ENCODE measurements around the gene ZNF275. TPM values are rescaled to one million over a fixed set of nuclear protein-coding genes. Genes with fewer than 3 reads are reported as not detected.
"Not testable (repeated sequence)": the region's sequence is repeated elsewhere in the genome, so short reads cannot be mapped to it uniquely, and the experiment has no call there.

Gene ZNF275
- total RNA-seq, 1 experiment from 2014 or later = 16.6 TPM

DNA sequence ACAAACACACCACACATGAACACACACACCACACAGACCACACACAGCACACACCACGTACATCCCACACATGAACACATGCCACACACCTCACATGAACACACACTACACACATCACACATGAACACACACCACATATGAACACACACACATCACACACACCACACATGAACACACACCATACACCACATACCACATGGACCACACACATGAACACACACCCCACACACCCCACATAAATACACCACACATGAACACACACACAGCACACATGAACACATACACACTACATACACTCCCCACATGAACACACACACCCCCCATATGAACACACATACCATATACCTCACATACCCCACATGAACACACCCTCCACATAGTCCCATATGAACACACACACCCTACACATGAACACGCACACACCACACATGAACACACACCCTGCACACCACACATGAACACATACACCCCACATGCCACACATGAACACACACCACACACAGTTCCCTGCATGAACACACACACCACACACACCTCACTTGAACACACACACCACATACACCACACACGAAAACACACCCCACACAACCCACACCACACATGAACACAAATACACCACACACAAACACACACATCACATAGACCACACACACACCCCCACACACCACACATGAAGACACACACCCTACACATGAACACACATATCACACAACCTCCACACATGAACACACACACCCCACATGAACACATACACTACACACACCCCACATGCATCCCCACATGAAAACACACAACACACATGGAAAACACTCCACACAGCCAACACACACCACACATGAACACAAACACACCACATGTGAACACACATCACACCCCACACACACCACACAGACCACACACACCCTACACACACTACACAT, 48.9 kb downstream of the ZNF275 start:
- H4K20me1 ChIP-seq (ENCODE audit: insufficient read depth, low read depth, low read length) = peaks cover 4% of the 10 kb centered on the region; the same call in 1 of the 2 replicates
- H3K79me2 ChIP-seq (ENCODE audit: low read length) = no peaks in the 10 kb centered on the region
- H3K27me3 ChIP-seq (ENCODE audit: low read length) = no peaks in the 10 kb centered on the region
- DNase-seq = no peak
- no peak overlapping the region for H2AFZ ChIP-seq (ENCODE audit: low read length)
- H3K4me1 ChIP-seq (ENCODE audit: low read length) = no peaks in the 10 kb centered on the region
- H3K27ac ChIP-seq (ENCODE audit: low read length) = no peak overlapping the region
- no peak overlapping the region for H3K4me3 ChIP-seq (ENCODE audit: low read length)
- no peaks in the 10 kb centered on the region for H3K9me2 ChIP-seq (replicated peaks; ENCODE audit: insufficient read depth, low read length)
- peaks cover 7% of the 10 kb centered on the region for H3K9me3 ChIP-seq (ENCODE audit: low read length)
- no peak overlapping the region for H3K4me2 ChIP-seq (ENCODE audit: low read depth, low read length, poor library complexity, severe bottlenecking)
- H3K9ac ChIP-seq (ENCODE audit: low read length) = no peak overlapping the region
- no peaks in the 10 kb centered on the region for H3K36me3 ChIP-seq (ENCODE audit: insufficient read depth, low read length)

DNA sequence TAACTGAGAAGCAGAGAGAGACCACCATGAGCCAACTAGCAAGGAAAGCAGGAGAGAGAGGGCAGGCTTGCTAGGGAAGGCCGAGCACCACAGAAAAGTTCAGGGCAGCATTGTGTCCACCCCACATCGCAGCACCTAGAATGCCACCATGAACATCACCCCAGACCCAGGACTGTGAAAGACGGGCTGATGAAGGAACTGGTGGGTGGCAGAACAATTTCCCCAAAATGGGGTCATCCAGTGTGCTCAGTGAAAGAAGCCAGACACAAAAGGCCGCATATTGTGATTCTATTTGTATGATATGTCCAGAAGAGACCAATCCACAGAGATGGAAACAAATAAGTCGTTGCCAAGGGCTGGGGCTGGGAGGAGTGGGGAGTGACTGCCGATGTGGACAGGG, 50.4 kb downstream of the ZNF275 start:
- no peak overlapping the region for H3K27ac ChIP-seq (ENCODE audit: low read length)
- H3K79me2 ChIP-seq (ENCODE audit: low read length) = no peaks in the 10 kb centered on the region
- H3K4me2 ChIP-seq (ENCODE audit: low read depth, low read length, poor library complexity, severe bottlenecking) = no peak overlapping the region
- DNase-seq = no peak
- no peak overlapping the region for H3K4me3 ChIP-seq (ENCODE audit: low read length)
- H3K9me3 ChIP-seq (ENCODE audit: low read length) = peaks cover 7% of the 10 kb centered on the region
- no peaks in the 10 kb centered on the region for H3K36me3 ChIP-seq (ENCODE audit: insufficient read depth, low read length)
- H2AFZ ChIP-seq (ENCODE audit: low read length) = no peak overlapping the region
- no peaks in the 10 kb centered on the region for H3K27me3 ChIP-seq (ENCODE audit: low read length)
- no peak overlapping the region for H3K9ac ChIP-seq (ENCODE audit: low read length)
- no peaks in the 10 kb centered on the region for H3K4me1 ChIP-seq (ENCODE audit: low read length)
- peaks cover 4% of the 10 kb centered on the region; the same call in 1 of the 2 replicates for H4K20me1 ChIP-seq (ENCODE audit: insufficient read depth, low read depth, low read length)
- H3K9me2 ChIP-seq (replicated peaks; ENCODE audit: insufficient read depth, low read length) = no peaks in the 10 kb centered on the region

GRCh38 chrX:153384973-153385372, 51.0 kb downstream of the ZNF275 start:
- DNase-seq; H3K9ac ChIP-seq (ENCODE audit: low read length); H3K9me2 ChIP-seq (replicated peaks; ENCODE audit: insufficient read depth, low read length); H4K20me1 ChIP-seq (ENCODE audit: insufficient read depth, low read depth, low read length); H3K4me2 ChIP-seq (ENCODE audit: low read depth, low read length, poor library complexity, severe bottlenecking); H3K79me2 ChIP-seq (ENCODE audit: low read length); H3K36me3 ChIP-seq (ENCODE audit: insufficient read depth, low read length); H3K4me3 ChIP-seq (ENCODE audit: low read length); H3K27ac ChIP-seq (ENCODE audit: low read length); H3K27me3 ChIP-seq (ENCODE audit: low read length); H3K9me3 ChIP-seq (ENCODE audit: low read length); H3K4me1 ChIP-seq (ENCODE audit: low read length); H2AFZ ChIP-seq (ENCODE audit: low read length): not testable (repeated sequence)

DNA sequence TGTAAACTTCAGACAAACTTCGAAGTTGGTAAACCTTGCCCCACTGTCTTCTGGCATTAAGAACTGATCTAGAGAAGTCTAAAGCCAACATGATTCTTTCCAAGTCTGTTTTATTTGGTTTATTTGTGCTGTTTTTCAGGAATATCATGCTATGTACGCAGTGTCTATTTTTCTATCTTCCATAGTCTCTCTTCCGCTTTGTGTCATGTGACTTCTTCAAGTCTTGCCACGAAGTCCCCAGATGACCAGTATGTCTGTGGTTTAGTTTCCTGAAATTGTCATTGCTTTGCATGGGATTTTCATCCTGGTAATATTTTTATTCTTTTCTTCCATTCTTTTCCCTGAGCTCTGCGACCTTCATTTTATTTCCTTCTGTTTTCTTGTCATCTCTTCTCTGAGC, 52.1 kb downstream of the ZNF275 start:
- Histone ChIP-seq H4K20me1 (ENCODE audit: insufficient read depth, low read depth, low read length) (no peaks in the 10 kb centered on the region), H3K4me1 (ENCODE audit: low read length) (no peaks in the 10 kb centered on the region), H3K36me3 (ENCODE audit: insufficient read depth, low read length) (no peaks in the 10 kb centered on the region), H3K9ac (ENCODE audit: low read length) (no peak overlapping the region), H2AFZ (ENCODE audit: low read length) (no peak overlapping the region), H3K4me3 (ENCODE audit: low read length) (no peak overlapping the region), H3K79me2 (ENCODE audit: low read length) (no peaks in the 10 kb centered on the region), H3K4me2 (ENCODE audit: low read depth, low read length, poor library complexity, severe bottlenecking) (no peak overlapping the region), H3K9me3 (ENCODE audit: low read length) (peaks cover 7% of the 10 kb centered on the region), H3K27me3 (ENCODE audit: low read length) (no peaks in the 10 kb centered on the region), H3K9me2 (replicated peaks; ENCODE audit: insufficient read depth, low read length) (no peaks in the 10 kb centered on the region), H3K27ac (ENCODE audit: low read length) (no peak overlapping the region)
- DNase-seq = no peak

- H3K27ac ChIP-seq (ENCODE audit: low read length) = no peak overlapping the region
- DNase-seq = no peak
- H3K4me2 ChIP-seq (ENCODE audit: low read depth, low read length, poor library complexity, severe bottlenecking) = no peak overlapping the region
- H3K79me2 ChIP-seq (ENCODE audit: low read length) = no peaks in the 10 kb centered on the region
- no peak overlapping the region for H3K9ac ChIP-seq (ENCODE audit: low read length)
- H3K36me3 ChIP-seq (ENCODE audit: insufficient read depth, low read length) = no peaks in the 10 kb centered on the region
- no peaks in the 10 kb centered on the region for H4K20me1 ChIP-seq (ENCODE audit: insufficient read depth, low read depth, low read length)
- H3K9me3 ChIP-seq (ENCODE audit: low read length) = peaks cover 7% of the 10 kb centered on the region
- H3K4me1 ChIP-seq (ENCODE audit: low read length) = no peaks in the 10 kb centered on the region
- H2AFZ ChIP-seq (ENCODE audit: low read length) = no peak overlapping the region
- no peaks in the 10 kb centered on the region for H3K27me3 ChIP-seq (ENCODE audit: low read length)
- no peaks in the 10 kb centered on the region for H3K9me2 ChIP-seq (replicated peaks; ENCODE audit: insufficient read depth, low read length)
- H3K4me3 ChIP-seq (ENCODE audit: low read length) = no peak overlapping the region
Observed at GRCh38 chrX:153387345-153387744, 53.4 kb downstream of the ZNF275 start.

DNA sequence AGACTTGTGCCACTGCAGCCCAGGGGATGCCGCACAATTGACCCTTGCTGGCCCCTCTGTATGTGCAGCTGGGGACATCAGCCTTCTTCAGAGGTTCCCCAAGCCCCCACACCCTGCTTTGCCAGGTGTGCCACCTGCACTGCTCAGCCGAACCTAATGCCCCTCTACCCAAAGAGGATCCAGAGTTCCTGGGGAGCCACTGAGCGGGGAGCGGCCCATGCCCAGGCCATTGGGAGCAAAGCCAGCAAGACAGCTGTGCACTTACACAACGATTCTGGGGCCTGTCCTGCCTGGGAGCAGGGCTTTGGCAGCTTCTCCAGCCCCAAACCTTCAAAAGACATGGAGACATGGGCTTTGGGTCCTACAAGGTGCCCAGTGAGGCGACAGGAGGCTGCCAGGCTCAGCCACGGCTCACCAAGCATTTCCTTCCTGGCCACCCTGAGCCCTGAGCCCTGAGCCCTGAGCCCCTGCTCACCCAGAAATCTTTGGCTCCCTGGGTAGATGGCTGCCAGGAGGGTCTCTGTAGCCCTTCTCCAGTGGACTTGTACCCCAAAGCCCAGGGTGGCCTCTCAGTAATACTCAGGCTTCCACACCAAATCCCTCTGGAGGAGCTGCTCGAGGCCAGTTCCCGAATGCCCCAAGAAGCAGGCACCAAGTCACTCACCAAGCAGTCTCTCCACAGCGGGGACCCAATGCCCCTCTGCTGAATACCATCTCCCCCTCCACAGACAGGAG, 54.2 kb downstream of the ZNF275 start:
- Histone ChIP-seq H4K20me1 (ENCODE audit: insufficient read depth, low read depth, low read length) (no peaks in the 10 kb centered on the region), H3K4me2 (ENCODE audit: low read depth, low read length, poor library complexity, severe bottlenecking) (no peak overlapping the region), H3K4me3 (ENCODE audit: low read length) (no peak overlapping the region), H3K36me3 (ENCODE audit: insufficient read depth, low read length) (no peaks in the 10 kb centered on the region), H3K9ac (ENCODE audit: low read length) (no peak overlapping the region), H3K79me2 (ENCODE audit: low read length) (no peaks in the 10 kb centered on the region), H2AFZ (ENCODE audit: low read length) (no peak overlapping the region), H3K27me3 (ENCODE audit: low read length) (no peaks in the 10 kb centered on the region), H3K4me1 (ENCODE audit: low read length) (no peaks in the 10 kb centered on the region), H3K9me3 (ENCODE audit: low read length) (no peaks in the 10 kb centered on the region), H3K27ac (ENCODE audit: low read length) (no peak overlapping the region), H3K9me2 (replicated peaks; ENCODE audit: insufficient read depth, low read length) (no peaks in the 10 kb centered on the region)
- DNase-seq = no peak

DNA sequence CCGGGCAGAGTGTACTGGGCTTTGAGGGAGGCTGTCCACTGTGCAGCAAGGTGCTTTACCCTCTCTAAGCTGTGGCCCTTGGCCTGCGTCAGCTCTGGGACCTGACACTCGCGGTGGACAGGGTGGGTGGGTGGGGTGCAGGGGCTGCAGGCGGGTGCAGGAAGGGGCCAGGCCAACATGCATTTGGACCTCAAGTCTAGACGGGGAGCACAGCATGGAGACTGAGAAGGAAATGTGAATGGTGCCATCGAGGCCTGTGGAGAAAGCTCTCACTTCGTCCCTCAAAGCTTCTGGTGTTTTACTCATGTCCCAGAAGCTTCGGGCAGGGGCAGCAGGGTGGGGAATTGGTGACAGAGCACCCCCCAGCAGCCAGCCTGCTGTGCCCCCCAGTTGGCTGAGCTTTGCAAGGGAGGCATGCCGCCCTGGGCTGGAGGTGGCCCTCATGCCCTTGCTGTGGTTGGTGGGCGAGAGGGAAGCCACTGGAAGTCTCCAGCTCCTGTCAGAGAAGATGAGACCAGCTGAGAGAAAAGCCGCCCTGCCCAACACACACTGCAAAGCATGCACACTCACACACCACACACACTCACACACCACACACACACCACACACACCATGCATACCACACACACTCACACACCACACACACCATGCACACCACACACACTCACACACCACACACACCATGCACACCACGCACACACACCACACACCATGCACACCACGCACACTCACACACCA, 54.9 kb downstream of the ZNF275 start:
- H3K36me3 ChIP-seq (ENCODE audit: insufficient read depth, low read length) = no peaks in the 10 kb centered on the region
- no peaks in the 10 kb centered on the region for H4K20me1 ChIP-seq (ENCODE audit: insufficient read depth, low read depth, low read length)
- no peaks in the 10 kb centered on the region for H3K79me2 ChIP-seq (ENCODE audit: low read length)
- H2AFZ ChIP-seq (ENCODE audit: low read length) = no peak overlapping the region
- H3K27ac ChIP-seq (ENCODE audit: low read length) = no peak overlapping the region
- H3K9ac ChIP-seq (ENCODE audit: low read length) = no peak overlapping the region
- H3K4me2 ChIP-seq (ENCODE audit: low read depth, low read length, poor library complexity, severe bottlenecking) = no peak overlapping the region
- no peak overlapping the region for H3K4me3 ChIP-seq (ENCODE audit: low read length)
- DNase-seq = no peak
- no peaks in the 10 kb centered on the region for H3K9me3 ChIP-seq (ENCODE audit: low read length)
- no peaks in the 10 kb centered on the region for H3K9me2 ChIP-seq (replicated peaks; ENCODE audit: insufficient read depth, low read length)
- no peaks in the 10 kb centered on the region for H3K4me1 ChIP-seq (ENCODE audit: low read length)
- no peaks in the 10 kb centered on the region for H3K27me3 ChIP-seq (ENCODE audit: low read length)

DNA sequence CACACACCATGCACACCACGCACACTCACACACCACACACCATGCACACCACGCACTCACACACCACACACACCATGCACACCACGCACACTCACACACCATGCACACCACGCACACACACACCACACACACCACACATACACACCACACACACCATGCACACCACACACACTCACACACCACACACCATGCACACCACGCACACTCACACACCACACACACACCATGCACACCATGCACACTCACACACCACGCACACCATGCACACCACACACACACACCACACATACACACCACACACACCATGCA, 55.5 kb downstream of the ZNF275 start:
- H3K4me2 ChIP-seq (ENCODE audit: low read depth, low read length, poor library complexity, severe bottlenecking); H3K9me2 ChIP-seq (replicated peaks; ENCODE audit: insufficient read depth, low read length); H3K9ac ChIP-seq (ENCODE audit: low read length); DNase-seq; H4K20me1 ChIP-seq (ENCODE audit: insufficient read depth, low read depth, low read length); H2AFZ ChIP-seq (ENCODE audit: low read length); H3K9me3 ChIP-seq (ENCODE audit: low read length); H3K27me3 ChIP-seq (ENCODE audit: low read length); H3K36me3 ChIP-seq (ENCODE audit: insufficient read depth, low read length); H3K79me2 ChIP-seq (ENCODE audit: low read length); H3K27ac ChIP-seq (ENCODE audit: low read length); H3K4me3 ChIP-seq (ENCODE audit: low read length); H3K4me1 ChIP-seq (ENCODE audit: low read length): not testable (repeated sequence)

Measured in Karpas-422 (cell line).